NT2/D1 (cell line): ENCODE results near the gene OBSCN.

ENCODE experiments used
- SUZ12 ChIP-seq: IDR thresholded peaks from 2 replicates; pipeline ENCODE4 v1.6.1; 2011; ENCODE audit not compliant: insufficient read length, insufficient read depth; ENCODE audit errors: extremely low read depth
- YY1 ChIP-seq: IDR thresholded peaks from 2 replicates; pipeline ENCODE4 v1.6.1; 2011; ENCODE audit not compliant: insufficient read length, insufficient read depth
- ZNF274 ChIP-seq: IDR thresholded peaks from 2 replicates; pipeline ENCODE4 v1.6.1; 2011; ENCODE audit warnings: mild to moderate bottlenecking, low read depth, low read length

DNA sequence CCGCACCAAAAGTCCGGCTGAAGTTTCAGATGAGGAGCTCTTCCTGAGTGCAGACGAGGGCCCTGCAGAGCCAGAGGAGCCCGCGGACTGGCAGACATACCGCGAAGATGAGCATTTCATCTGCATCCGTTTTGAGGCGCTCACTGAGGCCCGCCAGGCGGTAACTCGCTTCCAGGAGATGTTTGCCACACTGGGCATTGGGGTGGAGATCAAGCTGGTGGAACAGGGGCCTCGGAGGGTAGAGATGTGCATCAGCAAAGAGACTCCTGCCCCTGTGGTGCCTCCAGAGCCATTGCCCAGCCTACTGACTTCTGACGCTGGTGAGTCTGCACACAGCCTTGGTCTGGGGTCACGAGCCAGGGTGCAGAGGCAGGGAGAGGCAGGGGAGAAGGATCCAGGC, 114.1 kb downstream of the OBSCN start:
- TF ChIP-seq SUZ12 (no peak), YY1 (no peak), ZNF274 (no peak)
